Heart left ventricle (tissue), 16 donors: ENCODE data around the gene USP10. TPM values are rescaled to one million over a fixed set of nuclear protein-coding genes. Genes with fewer than 3 reads are reported as not detected.

ENCODE experiments used
- ATAC-seq, 4 donors: fragments of 200-7000 bp; cut with Tn5 transposase; one replicate each; pipeline ENCODE4 v1.9.1; 2020 to 2022; ENCODE audit warnings: moderate library complexity in 4 of 4, mild to moderate bottlenecking in 3 of 4, moderate number of reproducible peaks in 1 of 4
- DNase-seq, 5 donors: peaks; one replicate each; pipeline ENCODE4 v3.0.0-alpha.2; 2020
- H3K27ac ChIP-seq, 12 donors: fragments of 200-600 bp; sonication (generic) in 4 of 12; one replicate each; pipeline versions ENCODE4 v1.5.0 to v1.8.0; 2016 to 2022; ENCODE audit warnings: mild to moderate bottlenecking in 2 of 12
- H3K27me3 ChIP-seq, 9 donors: fragments of 200-600 bp; sonication (generic) in 2 of 9; one replicate each; pipeline versions ENCODE4 v1.5.1 to v1.8.0; 2016 to 2022; ENCODE audit warnings: mild to moderate bottlenecking in 3 of 9
- H3K36me3 ChIP-seq, 9 donors: fragments of 200-600 bp; sonication (generic) in 2 of 9; one replicate each; pipeline versions ENCODE4 v1.5.0 to v1.8.0; 2018 to 2022; ENCODE audit warnings: mild to moderate bottlenecking in 2 of 9
- H3K4me1 ChIP-seq, 12 donors: fragments of 200-600 bp; sonication (generic) in 4 of 12; one replicate each; pipeline versions ENCODE4 v1.5.0 to v1.8.0; 2016 to 2022; ENCODE audit warnings: mild to moderate bottlenecking in 3 of 12
- H3K4me3 ChIP-seq, 12 donors: fragments of 200-600 bp; sonication (generic) in 4 of 12; one replicate each; pipeline versions ENCODE4 v1.5.0 to v1.8.0; 2017 to 2022; ENCODE audit warnings: mild to moderate bottlenecking in 9 of 12, moderate library complexity in 4 of 12
- H3K9me3 ChIP-seq, 12 donors: fragments of 200-600 bp; sonication (generic) in 4 of 12; one replicate each; pipeline versions ENCODE4 v1.5.0 to v1.8.0; 2016 to 2022; ENCODE audit warnings: mild to moderate bottlenecking in 1 of 12
- POLR2A ChIP-seq, 2 donors: fragments of 450-650 bp; IDR thresholded peaks; one replicate each; pipeline ENCODE4 v1.6.1; 2017; ENCODE audit warnings: antibody characterized with exemption in 2 of 2, mild to moderate bottlenecking in 2 of 2, moderate library complexity in 2 of 2
- WGBS, 4 donors: extraction: QIAGEN DNeasy Blood & Tissue Kit in 2 of 4; methylation state at CpG; one replicate each; pipeline versions ENCODE4 v1.1.5 to v1.1.7; 2013 to 2018; 5-methylcytosine and 5-hydroxymethylcytosine counted together
- intact Hi-C, 10 donors: fragments of 100-400 bp; cut with DNase I; formaldehyde crosslinking; loops; one replicate each; pipeline versions ENCODE4 v1.11.1 to v1.14.2; 2022
- polyA plus RNA-seq, 2 donors: library from polyadenylated mRNA; stranded (reverse); fragments of 200-250 nt; gene quantifications; one replicate each; pipeline ENCODE4 v1.2.3, GENCODE V29; 2013
- total RNA-seq, 9 donors: library from RNA; depleted of rRNA in 2 of 9; stranded (reverse); fragments of >200 nt in 2 of 9; fragmentation: NEBNext Ultra II Directional in 3 of 9; extraction: Animal tissue kit (Norgen Biotek cat#: 25700) in 3 of 9; gene quantifications; one replicate each; pipeline versions ENCODE4 v1.1.0 to v1.2.4, GENCODE V29; 2016 to 2023
- TF ChIP-seq, protein P1 (sequence below), 12 donors: fragments of 200-600 bp; sonication (generic) in 4 of 12; IDR thresholded peaks; one replicate each; pipeline versions ENCODE4 v1.5.0 to v1.8.0; 2018 to 2022; ENCODE audit warnings: antibody characterized with exemption in 12 of 12, mild to moderate bottlenecking in 5 of 12
- donor health status: ischemic (EF 13 %, LVEDD 7.1; RV severe dilation, severe dysfunction).
- donor health status: healthy with polysubstance abuse.
- donor health status: DM: no; HTN: yes; CAD: no.
- donor health status: DM: no; HTN: no; CAD: no.
- donor health status: ischemic (EF 25% LVEDD 6.9; RV normal size, moderate dysfunction).
- donor health status: ischemic (EF 25% LVEDD 5.7; RV mildly dilated, moderate dysfunction).
- donor health status: healthy.
- donor health status: DM: yes; HTN: yes; CAD: no.
- donor health status: ischemic (EF 35%, LVEDD 5.7; RV mildly dilated, moderate dysfunction).
- donor health status: nonischemic (EF 11% LVEDD 7.7; RV severe dilation, severe dysfunction).
- donor health status: DM: yes; HTN: yes; CAD: no.
- donor health status: PGD.
- donor health status: ischemic (EF 29% LVEDD 5.4; RV normal size, mild dysfunction).
- donor health status: nonischemic (EF 23%, LVEDD 6.1; RV moderate dilation, normal function).

Gene USP10
- total and polyA plus RNA-seq, 11 donors = 17.8 to 73.5 (median 61.6) TPM

DNA sequence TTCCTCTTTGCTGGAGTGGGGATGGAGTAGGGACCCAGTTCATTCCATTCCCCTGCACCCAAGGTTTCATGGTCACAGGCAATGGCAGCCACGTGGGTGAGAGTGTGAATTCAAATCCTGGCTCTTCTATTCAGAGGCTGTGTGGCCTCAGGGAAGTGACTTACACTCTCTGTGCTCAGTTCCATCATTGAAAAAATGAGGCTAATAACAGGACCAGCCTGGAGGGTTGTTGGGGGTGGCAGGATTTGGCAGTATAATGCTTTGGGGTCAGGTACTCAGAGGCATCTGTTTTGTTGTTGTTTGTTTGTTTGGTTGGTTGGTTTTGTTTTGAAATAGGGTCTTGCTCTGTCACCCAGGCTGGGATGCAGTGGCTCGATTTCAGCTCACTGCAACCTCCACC is 117.8 kb downstream of the USP10 start:
- DNase-seq (no peak), ATAC-seq (no peak)
- intact Hi-C loops = no loop called here
- peaks cover 0 to 9% (median 0%) of the 10 kb centered on the region in 9 donors for H3K27me3 ChIP-seq
- H3K9me3 ChIP-seq = no peaks in the 10 kb centered on the region
- TF ChIP-seq, protein P1, sequence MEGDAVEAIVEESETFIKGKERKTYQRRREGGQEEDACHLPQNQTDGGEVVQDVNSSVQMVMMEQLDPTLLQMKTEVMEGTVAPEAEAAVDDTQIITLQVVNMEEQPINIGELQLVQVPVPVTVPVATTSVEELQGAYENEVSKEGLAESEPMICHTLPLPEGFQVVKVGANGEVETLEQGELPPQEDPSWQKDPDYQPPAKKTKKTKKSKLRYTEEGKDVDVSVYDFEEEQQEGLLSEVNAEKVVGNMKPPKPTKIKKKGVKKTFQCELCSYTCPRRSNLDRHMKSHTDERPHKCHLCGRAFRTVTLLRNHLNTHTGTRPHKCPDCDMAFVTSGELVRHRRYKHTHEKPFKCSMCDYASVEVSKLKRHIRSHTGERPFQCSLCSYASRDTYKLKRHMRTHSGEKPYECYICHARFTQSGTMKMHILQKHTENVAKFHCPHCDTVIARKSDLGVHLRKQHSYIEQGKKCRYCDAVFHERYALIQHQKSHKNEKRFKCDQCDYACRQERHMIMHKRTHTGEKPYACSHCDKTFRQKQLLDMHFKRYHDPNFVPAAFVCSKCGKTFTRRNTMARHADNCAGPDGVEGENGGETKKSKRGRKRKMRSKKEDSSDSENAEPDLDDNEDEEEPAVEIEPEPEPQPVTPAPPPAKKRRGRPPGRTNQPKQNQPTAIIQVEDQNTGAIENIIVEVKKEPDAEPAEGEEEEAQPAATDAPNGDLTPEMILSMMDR (IDR thresholded peaks at IDR 0.05) = no peak
- TF ChIP-seq POLR2A (IDR thresholded peaks at IDR 0.05) = no peak
- H3K36me3 ChIP-seq = no peaks in the 10 kb centered on the region
- H3K27ac ChIP-seq = no peak overlapping the region
- peaks cover 0 to 28% (median 6%) of the 10 kb centered on the region in 12 donors for H3K4me1 ChIP-seq
- no peak overlapping the region for H3K4me3 ChIP-seq
- WGBS, 4 donors = 72 to 81% (median 74%) methylated on average over 2 of the region's 2 CpGs

DNA sequence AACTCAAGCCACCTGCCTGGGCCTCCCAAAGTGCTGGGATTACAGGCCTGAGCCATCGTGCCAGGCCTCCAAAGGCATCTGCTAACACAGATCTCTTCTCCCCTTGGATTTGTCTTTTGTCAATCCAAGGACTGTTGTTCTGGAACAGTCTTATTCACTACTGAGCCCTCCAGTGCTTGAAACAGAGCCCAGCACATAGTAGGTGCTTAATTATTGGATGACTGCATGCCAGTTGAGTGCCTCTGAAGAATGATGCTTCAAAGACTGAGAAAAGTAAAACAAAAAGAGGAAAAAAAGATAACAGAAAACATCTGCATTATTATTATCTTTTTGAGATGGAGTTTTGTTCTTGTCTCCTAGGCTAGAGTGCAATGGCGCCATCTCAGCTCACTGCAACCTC is 118.3 kb downstream of the USP10 start:
- Histone ChIP-seq H3K27ac (no peak overlapping the region), H3K36me3 (no peaks in the 10 kb centered on the region), H3K4me3 (no peak overlapping the region), H3K27me3 (peaks cover 0 to 9% (median 0%) of the 10 kb centered on the region in 9 donors), H3K9me3 (no peaks in the 10 kb centered on the region), H3K4me1 (peaks cover 0 to 28% (median 6%) of the 10 kb centered on the region in 12 donors)
- TF ChIP-seq, protein P1 (IDR thresholded peaks at IDR 0.05) = no peak
- TF ChIP-seq POLR2A (IDR thresholded peaks at IDR 0.05) = no peak
- 78 to 86% (median 84%) methylated on average over 2 of the region's 2 CpGs for WGBS, 4 donors
- intact Hi-C loops = no loop called here
- ATAC-seq = no peak
- no peak for DNase-seq

DNA sequence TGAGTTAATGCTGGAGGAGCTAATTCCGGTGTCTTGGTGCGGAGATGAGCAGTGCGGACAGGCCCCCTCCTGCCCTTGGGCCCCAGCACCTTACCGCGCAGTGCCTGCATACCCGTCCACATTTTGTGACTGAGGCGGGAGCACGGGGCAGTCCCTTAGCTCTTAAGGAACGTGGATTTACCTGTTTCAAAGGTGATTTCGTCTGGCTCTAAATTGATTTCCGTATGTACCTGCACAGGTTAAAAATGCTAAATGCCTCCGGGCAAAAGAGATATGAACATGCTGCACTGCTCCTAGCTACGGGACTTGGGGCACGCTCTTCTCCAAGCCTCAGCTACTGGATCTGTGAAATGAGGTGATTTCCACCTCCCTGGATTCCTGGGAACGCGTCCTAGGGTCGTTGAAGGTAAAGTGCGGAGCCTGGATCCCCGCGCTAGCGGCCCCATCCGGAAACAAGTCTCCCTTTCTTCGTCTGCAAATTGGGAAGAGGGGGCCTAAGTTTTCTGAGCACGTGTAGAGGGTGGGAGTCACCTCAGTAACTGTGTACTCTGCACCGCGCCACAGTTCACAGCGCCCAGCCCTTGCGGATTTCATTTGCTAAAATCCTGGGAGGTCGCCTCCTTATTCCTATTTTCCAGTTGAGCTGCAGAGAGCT is 119.3 kb downstream of the USP10 start:
- no peaks in the 10 kb centered on the region for H3K9me3 ChIP-seq
- TF ChIP-seq POLR2A (IDR thresholded peaks at IDR 0.05) = no peak
- TF ChIP-seq, protein P1 (IDR thresholded peaks at IDR 0.05) = no peak
- H3K4me3 ChIP-seq = peak overlapping the region in 7 of 12 donors; percentile 57 to 84 (median 65)
- intact Hi-C loops = no loop called here
- ATAC-seq (peak in 1 of 4 donors; percentile 1), DNase-seq (peak in 2 of 5 donors; percentile 11 to 20)
- no peaks in the 10 kb centered on the region for H3K36me3 ChIP-seq
- H3K27me3 ChIP-seq = peaks cover 0 to 9% (median 0%) of the 10 kb centered on the region in 9 donors
- WGBS, 4 donors = 60 to 66% (median 63%) methylated on average over 19 to 29 of the region's 29 CpGs
- peak overlapping the region in 1 of 12 donors; percentile 97 for H3K27ac ChIP-seq
- peaks cover 0 to 36% (median 7%) of the 10 kb centered on the region in 12 donors for H3K4me1 ChIP-seq

DNA sequence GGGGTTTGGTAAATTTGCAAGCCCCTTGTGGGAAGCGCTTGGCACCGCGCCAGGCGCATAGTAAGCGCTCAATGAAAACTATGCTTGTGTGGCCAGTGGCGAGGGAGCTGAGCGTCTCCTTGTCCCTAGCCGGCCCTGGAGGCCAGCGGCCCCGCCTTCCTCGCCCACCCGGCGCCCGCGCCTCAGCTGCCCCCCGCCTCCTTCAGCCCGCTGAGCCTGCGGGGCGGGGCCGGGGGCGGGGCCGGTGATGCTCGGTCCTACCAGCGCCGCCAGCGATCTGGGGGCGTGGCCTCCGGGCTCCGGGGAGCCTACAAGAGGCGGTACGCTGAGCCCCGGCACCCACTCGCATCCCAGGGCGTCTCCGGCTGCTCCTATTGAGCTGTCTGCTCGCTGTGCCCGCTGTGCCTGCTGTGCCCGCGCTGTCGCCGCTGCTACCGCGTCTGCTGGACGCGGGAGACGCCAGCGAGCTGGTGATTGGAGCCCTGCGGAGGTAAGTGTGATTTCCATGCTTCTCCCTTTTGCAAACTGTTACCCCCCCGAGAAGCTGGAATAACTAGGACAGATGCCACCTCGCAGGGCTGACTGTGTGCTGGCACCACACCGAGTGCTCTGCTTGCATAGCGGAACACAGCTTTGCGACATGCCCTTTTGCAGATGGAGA is 120.0 kb downstream of the USP10 start, which contains the start of gene CRISPLD2:
CRISPLD2 (plus strand) TSS at position 342 of the 661 bp plus-strand sequence. CDS start 18,511 bp downstream, outside the sequence.
- intact Hi-C loops = loop anchor here in 2 of 10 donors (5.0 to 10.0 kb wide), 3 partner anchors 53 to 133 kb away; no protein-coding TSS in a partner anchor
- H3K27me3 ChIP-seq = peaks cover 0 to 9% (median 0%) of the 10 kb centered on the region in 9 donors
- H3K27ac ChIP-seq = peak within 1 kb of the TSS in 9 of 12 donors; percentile 20 to 97 (median 75)
- no peaks in the 10 kb centered on the region for H3K36me3 ChIP-seq
- no peaks in the 10 kb centered on the region for H3K9me3 ChIP-seq
- H3K4me3 ChIP-seq = peak within 1 kb of the TSS; percentile 9 to 84 (median 62)
- TF ChIP-seq, protein P1 (IDR thresholded peaks at IDR 0.05) = no peak
- TF ChIP-seq POLR2A (IDR thresholded peaks at IDR 0.05) = peak; percentile 71 to 95
- peaks cover 0 to 42% (median 8%) of the 10 kb centered on the region in 12 donors for H3K4me1 ChIP-seq
- DNase-seq (peak; percentile 91 to 97 (median 96)), ATAC-seq (peak; percentile 82 to 97 (median 93))
- WGBS, 4 donors = 1 to 3% (median 3%) methylated on average over 32 to 53 of the region's 53 CpGs
